Stomach (tissue), 9 donors: ENCODE data around the gene SFXN5. TPM values are rescaled to one million over a fixed set of nuclear protein-coding genes. Genes with fewer than 3 reads are reported as not detected.

Source experiments
- DNase-seq, 2 donors: peaks; one replicate each; pipeline versions ENCODE4 v3.0.0 to v3.0.0-alpha.2; 2013 to 2019
- H3K27ac ChIP-seq, 5 donors: fragments of 200-600 bp in 4 of 5; sonication (generic) in 4 of 5; one replicate each; pipeline ENCODE4 v1.5.1; 2013 to 2019; ENCODE audit warnings: mild to moderate bottlenecking in 1 of 5, moderate library complexity in 1 of 5
- H3K27me3 ChIP-seq, 3 donors: fragments of 200-600 bp; sonication (generic); one replicate each; pipeline ENCODE4 v1.5.1; 2017 to 2019; ENCODE audit warnings: mixed run types in 1 of 3
- H3K36me3 ChIP-seq, 4 donors: fragments of 200-600 bp; sonication (generic); 1 replicate in 3 of 4; 2 replicates in 1 of 4; pipeline ENCODE4 v1.5.1; 2016 to 2019
- H3K4me1 ChIP-seq, 4 donors: fragments of 200-600 bp; sonication (generic); one replicate each; pipeline ENCODE4 v1.5.1; 2016 to 2019
- H3K4me3 ChIP-seq, 4 donors: fragments of 200-600 bp; sonication (generic) in 3 of 4; one replicate each; pipeline ENCODE4 v1.5.1; 2016 to 2019; ENCODE audit warnings: mild to moderate bottlenecking in 1 of 4
- H3K9me3 ChIP-seq, 4 donors: fragments of 200-600 bp; sonication (generic); one replicate each; pipeline ENCODE4 v1.5.1; 2016 to 2019
- CTCF ChIP-seq, 7 experiments: fragments of 450-650 bp in 4 of 7; fragments of 200-600 bp in 3 of 7; sonication (generic) in 3 of 7; IDR thresholded peaks; one replicate each; pipeline ENCODE4 v1.5.1; 2016 to 2019; ENCODE audit warnings: antibody characterized with exemption in 7 of 7, control low read depth in 2 of 7, mild to moderate bottlenecking in 1 of 7
- EP300 ChIP-seq: sonication (generic); formaldehyde crosslinking; IDR thresholded peaks from one replicate; pipeline ENCODE4 v1.6.1; 2017; ENCODE audit warnings: antibody characterized with exemption
- POLR2A ChIP-seq, 4 donors: fragments of 450-650 bp; IDR thresholded peaks; one replicate each; pipeline ENCODE4 v1.6.1; 2016; ENCODE audit warnings: antibody characterized with exemption in 4 of 4, control low read depth in 2 of 4, mild to moderate bottlenecking in 1 of 4, moderate library complexity in 1 of 4
- POLR2AphosphoS5 ChIP-seq, 3 donors: sonication (generic); formaldehyde crosslinking; IDR thresholded peaks; one replicate each; pipeline ENCODE4 v1.6.1; 2016; ENCODE audit warnings: antibody characterized with exemption in 3 of 3
- WGBS, 5 donors: extraction: QIAGEN DNeasy Blood & Tissue Kit in 3 of 5; methylation state at CpG; one replicate each; pipeline versions ENCODE4 v1.1.5 to v1.1.7; 2013 to 2018; 5-methylcytosine and 5-hydroxymethylcytosine counted together
- intact Hi-C: fragments of 100-400 bp; cut with DNase I; formaldehyde crosslinking; loops from one replicate; pipeline ENCODE4 v1.15.1; 2023; ENCODE audit warnings: low total_unique reads
- polyA plus RNA-seq, 3 donors: library from polyadenylated mRNA; stranded (reverse); fragments of 200-250 nt; gene quantifications; one replicate each; pipeline ENCODE4 v1.2.3, GENCODE V29; 2013
- total RNA-seq, 5 donors: library from RNA; depleted of rRNA; stranded (reverse); fragments of >200 nt; gene quantifications; one replicate each; pipeline versions ENCODE4 v1.1.0 to v1.2.3, GENCODE V29; 2014 to 2016
- donor health status: healthy with polysubstance abuse.
- donor health status: Bipolar disorder and iron deficiency.
- donor health status: healthy.

SFXN5 gene
- total and polyA plus RNA-seq, 8 donors = 2.7 to 118 (median 17.2) TPM

- no peak for DNase-seq
- peaks cover 0 to 31% (median 15%) of the 10 kb centered on the region in 4 donors for H3K36me3 ChIP-seq
- no peaks in the 10 kb centered on the region for H3K9me3 ChIP-seq
- H3K4me3 ChIP-seq = no peak overlapping the region
- intact Hi-C loops = no loop called here
- 83 to 91% (median 84%) methylated on average over 7 of the region's 7 CpGs for WGBS, 5 donors
- TF ChIP-seq POLR2AphosphoS5 (IDR thresholded peaks at IDR 0.05) (no peak), CTCF (IDR thresholded peaks at IDR 0.05) (no peak), POLR2A (IDR thresholded peaks at IDR 0.05) (no peak), EP300 (no peak)
- H3K27me3 ChIP-seq = no peaks in the 10 kb centered on the region
- H3K4me1 ChIP-seq = no peaks in the 10 kb centered on the region
- no peak overlapping the region for H3K27ac ChIP-seq
Measured at GRCh38 chr2:72962911-72963310, 108.6 kb downstream of the SFXN5 start.

GRCh38 chr2:72961853-72962468 is 109.6 kb downstream of the SFXN5 start:
- no peak overlapping the region for H3K4me3 ChIP-seq
- H3K9me3 ChIP-seq = no peaks in the 10 kb centered on the region
- H3K36me3 ChIP-seq = peaks cover 0 to 31% (median 15%) of the 10 kb centered on the region in 4 donors
- no peaks in the 10 kb centered on the region for H3K4me1 ChIP-seq
- no peak for DNase-seq
- H3K27ac ChIP-seq = no peak overlapping the region
- no peaks in the 10 kb centered on the region for H3K27me3 ChIP-seq
- TF ChIP-seq POLR2A (IDR thresholded peaks at IDR 0.05) (no peak), EP300 (no peak), CTCF (IDR thresholded peaks at IDR 0.05) (no peak), POLR2AphosphoS5 (IDR thresholded peaks at IDR 0.05) (no peak)
- intact Hi-C loops = no loop called here
- WGBS, 5 donors = 85 to 93% (median 89%) methylated on average over 7 to 8 of the region's 8 CpGs

GRCh38 chr2:72961036-72961720 is 110.3 kb downstream of the SFXN5 start:
- H3K27me3 ChIP-seq = no peaks in the 10 kb centered on the region
- H3K36me3 ChIP-seq = peaks cover 0 to 29% (median 13%) of the 10 kb centered on the region in 4 donors
- WGBS, 5 donors = 81 to 84% (median 82%) methylated on average over 26 to 27 of the region's 27 CpGs
- no peaks in the 10 kb centered on the region for H3K4me1 ChIP-seq
- no peaks in the 10 kb centered on the region for H3K9me3 ChIP-seq
- intact Hi-C loops = no loop called here
- H3K4me3 ChIP-seq = no peak overlapping the region
- DNase-seq = no peak
- no peak overlapping the region for H3K27ac ChIP-seq
- TF ChIP-seq POLR2A (IDR thresholded peaks at IDR 0.05) (no peak), CTCF (IDR thresholded peaks at IDR 0.05) (no peak), EP300 (no peak), POLR2AphosphoS5 (IDR thresholded peaks at IDR 0.05) (no peak)

- Histone ChIP-seq H3K9me3 (no peaks in the 10 kb centered on the region), H3K36me3 (peaks cover 0 to 21% (median 5%) of the 10 kb centered on the region in 4 donors), H3K4me3 (no peak overlapping the region), H3K27me3 (no peaks in the 10 kb centered on the region), H3K4me1 (no peaks in the 10 kb centered on the region), H3K27ac (no peak overlapping the region)
- no peak for TF ChIP-seq POLR2AphosphoS5 (IDR thresholded peaks at IDR 0.05)
- no peak for TF ChIP-seq POLR2A (IDR thresholded peaks at IDR 0.05)
- DNase-seq = no peak
- WGBS, 5 donors = 90 to 95% (median 93%) methylated on average over 26 of the region's 26 CpGs
- intact Hi-C loops = no loop called here
Measured at GRCh38 chr2:72959995-72960981, 111.2 kb downstream of the SFXN5 start.
